Measurements from ENCODE around the gene ZDHHC18.

The ZDHHC18 gene

DNA sequence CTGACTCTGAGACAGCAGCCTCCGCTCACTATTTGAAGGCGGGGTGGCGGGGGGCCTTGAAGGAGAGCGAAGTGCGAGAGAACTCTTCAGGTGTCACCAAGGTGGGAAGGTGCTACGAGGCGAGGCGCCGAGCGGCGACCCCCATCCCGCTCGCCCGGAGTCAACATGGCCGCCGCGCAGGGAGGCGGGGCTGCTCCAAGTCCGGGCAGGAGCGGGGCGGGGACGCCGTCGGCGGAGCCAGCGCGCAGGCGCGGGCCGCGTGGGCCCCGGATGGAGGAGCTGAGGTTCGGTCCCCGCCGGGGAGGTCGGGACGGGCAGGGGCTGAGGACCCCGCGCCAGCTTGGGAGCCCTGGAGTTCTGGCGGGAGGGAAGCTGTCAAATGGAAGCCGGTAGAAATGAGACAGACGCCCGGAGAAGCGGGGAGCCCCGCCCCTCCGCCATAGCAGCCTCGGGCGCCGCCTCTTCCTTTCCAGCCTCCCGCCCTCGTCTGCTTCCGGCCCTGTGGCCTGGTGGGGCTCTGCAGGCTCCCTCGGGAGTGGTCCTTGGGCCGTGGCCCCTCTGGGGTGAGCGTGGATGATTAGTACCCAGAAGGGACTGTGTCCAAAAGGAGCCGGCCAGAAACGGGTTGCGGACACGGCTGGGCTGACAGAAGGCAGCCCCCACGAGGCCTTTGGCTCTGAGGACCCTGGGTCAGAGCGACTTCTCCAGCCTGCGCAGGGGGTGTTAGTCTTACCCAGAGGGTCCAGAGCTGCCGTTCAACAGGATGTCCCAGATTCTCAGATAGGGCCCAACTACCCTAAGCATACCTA, 38.6 kb upstream of the ZDHHC18 start, which contains the start of gene PIGV (continued):
- TF ChIP-seq GLIS2 (tag by site-specific recombination; IDR thresholded peaks at IDR 0.05) (peak; percentile 96), ZNF473 (tag by site-specific recombination; IDR thresholded peaks at IDR 0.05) (no peak), ZNF211 (tag by site-specific recombination; IDR thresholded peaks at IDR 0.05; ENCODE audit: low read depth) (no peak), ZNF366 (tag by site-specific recombination; conservative IDR thresholded peaks at IDR 0.05) (no peak), ZNF302 (tag by site-specific recombination; IDR thresholded peaks at IDR 0.05; ENCODE audit: low read depth) (no peak), SCRT2 (tag by site-specific recombination; IDR thresholded peaks at IDR 0.05) (peak; percentile 8; the same call in 1 of the 2 replicates), HOXA7 (CRISPR knock-in tag; IDR thresholded peaks at IDR 0.05; ENCODE audit: borderline replicate concordance) (no peak), KLF8 (tag by site-specific recombination; IDR thresholded peaks at IDR 0.05) (peak; percentile 94), ZFP69B (tag by site-specific recombination; IDR thresholded peaks at IDR 0.05) (0 out of 2 replicates have a peak, but pooled peaks have one; percentile 13), ZNF600 (tag by site-specific recombination; IDR thresholded peaks at IDR 0.05) (0 out of 2 replicates have a peak, but pooled peaks have one; percentile 32), ZIC2 (tag by site-specific recombination; IDR thresholded peaks at IDR 0.05) (no peak; the same call in 1 of the 2 replicates), ZNF138 (tag by site-specific recombination; IDR thresholded peaks at IDR 0.05; ENCODE audit: borderline replicate concordance) (no peak), ZNF544 (tag by site-specific recombination; IDR thresholded peaks at IDR 0.05) (no peak), ZNF391 (tag by site-specific recombination; IDR thresholded peaks at IDR 0.05; ENCODE audit: borderline replicate concordance, low read depth) (no peak; the same call in 1 of the 2 replicates), ZNF426 (tag by site-specific recombination; IDR thresholded peaks at IDR 0.05) (no peak), ZBTB20 (tag by site-specific recombination; IDR thresholded peaks at IDR 0.05) (peak; percentile 83), SETDB1 (IDR thresholded peaks at IDR 0.05; ENCODE audit: insufficient read length, low read length) (no peak), ZNF624 (tag by site-specific recombination; IDR thresholded peaks at IDR 0.05) (no peak), ZFHX2 (tag by site-specific recombination; conservative IDR thresholded peaks at IDR 0.05) (peak; percentile 5; the same call in 1 of the 2 replicates)
- TF ChIP-seq, protein P1, sequence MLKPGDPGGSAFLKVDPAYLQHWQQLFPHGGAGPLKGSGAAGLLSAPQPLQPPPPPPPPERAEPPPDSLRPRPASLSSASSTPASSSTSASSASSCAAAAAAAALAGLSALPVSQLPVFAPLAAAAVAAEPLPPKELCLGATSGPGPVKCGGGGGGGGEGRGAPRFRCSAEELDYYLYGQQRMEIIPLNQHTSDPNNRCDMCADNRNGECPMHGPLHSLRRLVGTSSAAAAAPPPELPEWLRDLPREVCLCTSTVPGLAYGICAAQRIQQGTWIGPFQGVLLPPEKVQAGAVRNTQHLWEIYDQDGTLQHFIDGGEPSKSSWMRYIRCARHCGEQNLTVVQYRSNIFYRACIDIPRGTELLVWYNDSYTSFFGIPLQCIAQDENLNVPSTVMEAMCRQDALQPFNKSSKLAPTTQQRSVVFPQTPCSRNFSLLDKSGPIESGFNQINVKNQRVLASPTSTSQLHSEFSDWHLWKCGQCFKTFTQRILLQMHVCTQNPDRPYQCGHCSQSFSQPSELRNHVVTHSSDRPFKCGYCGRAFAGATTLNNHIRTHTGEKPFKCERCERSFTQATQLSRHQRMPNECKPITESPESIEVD (tag by site-specific recombination; IDR thresholded peaks at IDR 0.05): no peak
- TF ChIP-seq, protein P2, sequence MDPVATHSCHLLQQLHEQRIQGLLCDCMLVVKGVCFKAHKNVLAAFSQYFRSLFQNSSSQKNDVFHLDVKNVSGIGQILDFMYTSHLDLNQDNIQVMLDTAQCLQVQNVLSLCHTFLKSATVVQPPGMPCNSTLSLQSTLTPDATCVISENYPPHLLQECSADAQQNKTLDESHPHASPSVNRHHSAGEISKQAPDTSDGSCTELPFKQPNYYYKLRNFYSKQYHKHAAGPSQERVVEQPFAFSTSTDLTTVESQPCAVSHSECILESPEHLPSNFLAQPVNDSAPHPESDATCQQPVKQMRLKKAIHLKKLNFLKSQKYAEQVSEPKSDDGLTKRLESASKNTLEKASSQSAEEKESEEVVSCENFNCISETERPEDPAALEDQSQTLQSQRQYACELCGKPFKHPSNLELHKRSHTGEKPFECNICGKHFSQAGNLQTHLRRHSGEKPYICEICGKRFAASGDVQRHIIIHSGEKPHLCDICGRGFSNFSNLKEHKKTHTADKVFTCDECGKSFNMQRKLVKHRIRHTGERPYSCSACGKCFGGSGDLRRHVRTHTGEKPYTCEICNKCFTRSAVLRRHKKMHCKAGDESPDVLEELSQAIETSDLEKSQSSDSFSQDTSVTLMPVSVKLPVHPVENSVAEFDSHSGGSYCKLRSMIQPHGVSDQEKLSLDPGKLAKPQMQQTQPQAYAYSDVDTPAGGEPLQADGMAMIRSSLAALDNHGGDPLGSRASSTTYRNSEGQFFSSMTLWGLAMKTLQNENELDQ (tag by site-specific recombination; IDR thresholded peaks at IDR 0.05; ENCODE audit: low read depth): no peak
- TF ChIP-seq, protein P3, sequence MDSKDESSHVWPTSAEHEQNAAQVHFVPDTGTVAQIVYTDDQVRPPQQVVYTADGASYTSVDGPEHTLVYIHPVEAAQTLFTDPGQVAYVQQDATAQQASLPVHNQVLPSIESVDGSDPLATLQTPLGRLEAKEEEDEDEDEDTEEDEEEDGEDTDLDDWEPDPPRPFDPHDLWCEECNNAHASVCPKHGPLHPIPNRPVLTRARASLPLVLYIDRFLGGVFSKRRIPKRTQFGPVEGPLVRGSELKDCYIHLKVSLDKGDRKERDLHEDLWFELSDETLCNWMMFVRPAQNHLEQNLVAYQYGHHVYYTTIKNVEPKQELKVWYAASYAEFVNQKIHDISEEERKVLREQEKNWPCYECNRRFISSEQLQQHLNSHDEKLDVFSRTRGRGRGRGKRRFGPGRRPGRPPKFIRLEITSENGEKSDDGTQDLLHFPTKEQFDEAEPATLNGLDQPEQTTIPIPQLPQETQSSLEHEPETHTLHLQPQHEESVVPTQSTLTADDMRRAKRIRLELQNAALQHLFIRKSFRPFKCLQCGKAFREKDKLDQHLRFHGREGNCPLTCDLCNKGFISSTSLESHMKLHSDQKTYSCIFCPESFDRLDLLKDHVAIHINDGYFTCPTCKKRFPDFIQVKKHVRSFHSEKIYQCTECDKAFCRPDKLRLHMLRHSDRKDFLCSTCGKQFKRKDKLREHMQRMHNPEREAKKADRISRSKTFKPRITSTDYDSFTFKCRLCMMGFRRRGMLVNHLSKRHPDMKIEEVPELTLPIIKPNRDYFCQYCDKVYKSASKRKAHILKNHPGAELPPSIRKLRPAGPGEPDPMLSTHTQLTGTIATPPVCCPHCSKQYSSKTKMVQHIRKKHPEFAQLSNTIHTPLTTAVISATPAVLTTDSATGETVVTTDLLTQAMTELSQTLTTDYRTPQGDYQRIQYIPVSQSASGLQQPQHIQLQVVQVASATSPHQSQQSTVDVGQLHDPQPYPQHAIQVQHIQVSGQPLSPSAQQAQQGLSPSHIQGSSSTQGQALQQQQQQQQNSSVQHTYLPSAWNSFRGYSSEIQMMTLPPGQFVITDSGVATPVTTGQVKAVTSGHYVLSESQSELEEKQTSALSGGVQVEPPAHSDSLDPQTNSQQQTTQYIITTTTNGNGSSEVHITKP (tag by site-specific recombination; IDR thresholded peaks at IDR 0.05): peak; percentile 82
- TF ChIP-seq, protein P4, sequence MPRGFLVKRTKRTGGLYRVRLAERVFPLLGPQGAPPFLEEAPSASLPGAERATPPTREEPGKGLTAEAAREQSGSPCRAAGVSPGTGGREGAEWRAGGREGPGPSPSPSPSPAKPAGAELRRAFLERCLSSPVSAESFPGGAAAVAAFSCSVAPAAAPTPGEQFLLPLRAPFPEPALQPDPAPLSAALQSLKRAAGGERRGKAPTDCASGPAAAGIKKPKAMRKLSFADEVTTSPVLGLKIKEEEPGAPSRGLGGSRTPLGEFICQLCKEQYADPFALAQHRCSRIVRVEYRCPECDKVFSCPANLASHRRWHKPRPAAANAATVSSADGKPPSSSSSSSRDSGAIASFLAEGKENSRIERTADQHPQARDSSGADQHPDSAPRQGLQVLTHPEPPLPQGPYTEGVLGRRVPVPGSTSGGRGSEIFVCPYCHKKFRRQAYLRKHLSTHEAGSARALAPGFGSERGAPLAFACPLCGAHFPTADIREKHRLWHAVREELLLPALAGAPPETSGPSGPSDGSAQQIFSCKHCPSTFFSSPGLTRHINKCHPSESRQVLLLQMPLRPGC (tag by site-specific recombination; IDR thresholded peaks at IDR 0.05): no peak; the same call in 1 of the 2 replicates
- TF ChIP-seq, protein P5, sequence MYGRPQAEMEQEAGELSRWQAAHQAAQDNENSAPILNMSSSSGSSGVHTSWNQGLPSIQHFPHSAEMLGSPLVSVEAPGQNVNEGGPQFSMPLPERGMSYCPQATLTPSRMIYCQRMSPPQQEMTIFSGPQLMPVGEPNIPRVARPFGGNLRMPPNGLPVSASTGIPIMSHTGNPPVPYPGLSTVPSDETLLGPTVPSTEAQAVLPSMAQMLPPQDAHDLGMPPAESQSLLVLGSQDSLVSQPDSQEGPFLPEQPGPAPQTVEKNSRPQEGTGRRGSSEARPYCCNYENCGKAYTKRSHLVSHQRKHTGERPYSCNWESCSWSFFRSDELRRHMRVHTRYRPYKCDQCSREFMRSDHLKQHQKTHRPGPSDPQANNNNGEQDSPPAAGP (tag by site-specific recombination; IDR thresholded peaks at IDR 0.05): no peak
- TF ChIP-seq, protein P6, sequence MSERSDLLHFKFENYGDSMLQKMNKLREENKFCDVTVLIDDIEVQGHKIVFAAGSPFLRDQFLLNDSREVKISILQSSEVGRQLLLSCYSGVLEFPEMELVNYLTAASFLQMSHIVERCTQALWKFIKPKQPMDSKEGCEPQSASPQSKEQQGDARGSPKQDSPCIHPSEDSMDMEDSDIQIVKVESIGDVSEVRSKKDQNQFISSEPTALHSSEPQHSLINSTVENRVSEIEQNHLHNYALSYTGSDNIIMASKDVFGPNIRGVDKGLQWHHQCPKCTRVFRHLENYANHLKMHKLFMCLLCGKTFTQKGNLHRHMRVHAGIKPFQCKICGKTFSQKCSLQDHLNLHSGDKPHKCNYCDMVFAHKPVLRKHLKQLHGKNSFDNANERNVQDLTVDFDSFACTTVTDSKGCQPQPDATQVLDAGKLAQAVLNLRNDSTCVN (tag by site-specific recombination; optimal IDR thresholded peaks at IDR 0.05): peak; percentile 23
- TF ChIP-seq, protein P7, sequence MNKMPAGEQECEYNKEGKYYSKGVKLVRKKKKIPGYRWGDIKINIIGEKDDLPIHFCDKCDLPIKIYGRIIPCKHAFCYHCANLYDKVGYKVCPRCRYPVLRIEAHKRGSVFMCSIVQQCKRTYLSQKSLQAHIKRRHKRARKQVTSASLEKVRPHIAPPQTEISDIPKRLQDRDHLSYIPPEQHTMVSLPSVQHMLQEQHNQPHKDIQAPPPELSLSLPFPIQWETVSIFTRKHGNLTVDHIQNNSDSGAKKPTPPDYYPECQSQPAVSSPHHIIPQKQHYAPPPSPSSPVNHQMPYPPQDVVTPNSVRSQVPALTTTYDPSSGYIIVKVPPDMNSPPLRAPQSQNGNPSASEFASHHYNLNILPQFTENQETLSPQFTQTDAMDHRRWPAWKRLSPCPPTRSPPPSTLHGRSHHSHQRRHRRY (tag by site-specific recombination; IDR thresholded peaks at IDR 0.05): no peak

Data from HEK293 (cell line).